ENCODE data around the gene RELL2. TPM values are rescaled to one million over a fixed set of nuclear protein-coding genes. Genes with fewer than 3 reads are reported as not detected.

The RELL2 gene
- total RNA-seq, 2 experiments from 2014 or later: 32.4 to 35.2 TPM

- CTCF ChIA-PET: interaction anchor here (0.8 to 7.0 kb wide), 12 partner anchors 11 to 324 kb away, joined by 3 to 56 read pairs (median 6); partner anchors contain the start of genes DIAPH1 and FCHSD1
- POLR2A ChIA-PET: interaction anchor here (0.5 to 3.2 kb wide), 10 partner anchors 9 to 466 kb away, joined by 3 to 34 read pairs (median 4); partner anchors contain the start of genes DELE1, DIAPH1 and FCHSD1
Observed at GRCh38 chr5:141637767-141638419, 1.1 kb downstream of the RELL2 start.

DNA sequence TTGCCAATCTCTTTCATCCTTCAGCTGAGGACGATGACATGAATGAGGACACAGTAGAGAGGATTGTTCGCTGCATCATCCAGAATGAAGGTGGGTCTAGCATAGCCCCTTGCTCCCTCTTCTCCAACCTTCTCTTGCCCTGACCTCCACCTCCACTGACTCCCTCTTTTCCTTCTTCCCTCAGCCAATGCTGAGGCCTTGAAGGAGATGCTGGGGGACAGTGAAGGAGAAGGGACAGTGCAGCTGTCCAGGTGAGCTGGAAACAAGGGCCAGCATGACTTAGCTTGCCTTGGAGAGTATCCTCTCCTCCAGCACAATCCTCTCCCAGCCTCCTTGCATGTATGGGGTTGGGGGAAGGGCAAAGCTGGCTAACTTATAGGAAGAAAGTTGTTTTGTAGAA lies 2.0 kb downstream of the RELL2 start:
- ChIA-PET CTCF (interaction anchor here (3.2 to 7.0 kb wide), 4 partner anchors 12 to 45 kb away, joined by 11 to 56 read pairs (median 34); partner anchors contain the start of genes DIAPH1 and FCHSD1), POLR2A (interaction anchor here (0.7 kb wide), 1 partner anchor 55 kb away, joined by 3 read pairs; no protein-coding TSS in a partner anchor)

- ChIA-PET CTCF (interaction anchor here (1.0 to 6.8 kb wide), 3 partner anchors 10 to 46 kb away, joined by 4 to 54 read pairs (median 15); partner anchors contain the start of gene FCHSD1), POLR2A (no interaction called here)
Observed at GRCh38 chr5:141639357-141640050, 2.7 kb downstream of the RELL2 start.

DNA sequence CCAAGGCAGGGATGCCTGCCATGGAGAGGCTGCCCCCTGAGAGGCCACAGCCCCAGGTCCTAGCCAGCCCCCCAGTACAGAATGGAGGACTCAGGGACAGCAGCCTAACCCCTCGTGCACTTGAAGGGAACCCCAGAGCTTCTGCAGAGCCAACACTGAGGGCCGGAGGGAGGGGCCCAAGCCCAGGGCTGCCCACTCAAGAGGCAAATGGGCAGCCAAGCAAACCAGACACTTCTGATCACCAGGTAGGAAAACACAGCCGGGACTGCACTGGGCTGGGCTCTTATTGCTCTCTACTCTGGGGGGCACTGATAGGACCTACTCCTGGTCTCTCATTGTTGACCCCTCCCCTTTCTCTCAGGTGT lies 3.2 kb downstream of the RELL2 start:
- CTCF ChIA-PET: interaction anchor here (1.0 kb wide), 1 partner anchor 10 kb away, joined by 4 read pairs; no protein-coding TSS in a partner anchor
- POLR2A ChIA-PET: no interaction called here

DNA sequence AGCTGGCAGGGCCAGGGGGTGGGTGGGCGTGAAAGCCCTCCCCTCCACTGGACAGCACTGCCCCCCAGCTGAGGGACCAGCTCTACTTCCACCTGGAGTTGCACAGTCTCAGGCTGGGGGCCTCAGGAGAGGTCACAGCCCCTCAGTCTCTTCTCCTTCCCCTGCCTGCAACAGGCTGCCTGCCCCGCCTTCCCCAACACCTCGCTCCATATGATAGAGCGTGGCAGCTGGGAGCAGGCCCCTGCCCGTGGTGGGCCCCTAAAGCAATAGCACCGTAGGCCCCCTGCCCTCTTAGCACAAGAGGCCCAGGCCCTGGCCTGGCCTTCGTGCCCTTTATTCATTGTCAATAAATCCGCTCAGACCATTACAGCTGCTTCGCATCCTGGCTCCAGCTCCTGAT lies 3.9 kb downstream of the RELL2 start:
- CTCF ChIA-PET: interaction anchor here (2.6 kb wide), 1 partner anchor 48 kb away, joined by 18 read pairs; no protein-coding TSS in a partner anchor
- POLR2A ChIA-PET: interaction anchor here (1.2 to 1.8 kb wide), 2 partner anchors 22 to 48 kb away, joined by 4 to 5 read pairs; partner anchors contain the start of gene DIAPH1

DNA sequence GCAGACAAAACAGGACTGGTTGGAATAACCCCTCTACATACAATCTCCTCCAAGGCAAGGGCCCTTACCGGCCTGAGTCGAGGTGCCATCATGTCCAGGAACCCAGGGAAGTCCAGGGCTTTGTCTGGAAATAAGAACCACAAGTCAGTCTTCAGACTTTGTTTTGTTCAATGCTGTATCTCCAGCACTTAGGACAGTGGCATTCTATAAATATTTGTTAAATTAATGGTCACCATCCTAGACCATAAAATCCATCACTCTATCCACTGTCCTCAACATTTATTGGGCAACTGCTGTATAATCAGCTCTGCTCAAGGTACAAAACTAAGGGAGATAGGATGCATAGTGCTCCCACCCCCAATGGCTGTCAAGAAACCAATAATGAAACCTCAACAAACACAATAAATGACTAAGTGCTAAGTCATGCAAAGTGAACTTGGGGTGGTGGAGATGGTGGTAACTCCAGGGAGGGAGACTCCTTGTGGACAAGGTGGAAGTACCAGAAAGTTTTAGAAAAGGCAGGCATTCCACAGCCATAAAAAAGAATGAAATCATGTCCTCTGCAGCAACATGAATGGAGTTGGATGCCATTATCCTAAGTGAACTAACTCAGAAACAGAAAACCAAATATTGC lies 5.0 kb downstream of the RELL2 start:
- ChIA-PET CTCF (interaction anchor here (0.7 to 2.6 kb wide), 8 partner anchors 10 to 319 kb away, joined by 3 to 18 read pairs (median 3); partner anchors contain the start of gene FCHSD1), POLR2A (interaction anchor here (1.2 to 1.8 kb wide), 2 partner anchors 23 to 50 kb away, joined by 4 to 5 read pairs; partner anchors contain the start of gene DIAPH1)

- ChIA-PET CTCF (interaction anchor here (0.9 kb wide), 1 partner anchor 28 kb away, joined by 3 read pairs; no protein-coding TSS in a partner anchor), POLR2A (interaction anchor here (0.5 to 1.5 kb wide), 2 partner anchors 9 to 136 kb away, joined by 4 read pairs; partner anchors contain the start of genes HDAC3 and RELL2)
Observed at GRCh38 chr5:141646026-141646425, 9.2 kb downstream of the RELL2 start.

- ChIA-PET POLR2A (interaction anchor here (1.1 to 1.5 kb wide), 2 partner anchors 10 to 13 kb away, joined by 3 to 4 read pairs; partner anchors contain the start of genes HDAC3 and RELL2), CTCF (interaction anchor here (1.0 to 2.5 kb wide), 3 partner anchors 10 to 45 kb away, joined by 3 to 9 read pairs (median 4); partner anchors contain the start of genes DIAPH1, HDAC3 and RELL2)
Observed at GRCh38 chr5:141647242-141647641, 10.4 kb downstream of the RELL2 start.

DNA sequence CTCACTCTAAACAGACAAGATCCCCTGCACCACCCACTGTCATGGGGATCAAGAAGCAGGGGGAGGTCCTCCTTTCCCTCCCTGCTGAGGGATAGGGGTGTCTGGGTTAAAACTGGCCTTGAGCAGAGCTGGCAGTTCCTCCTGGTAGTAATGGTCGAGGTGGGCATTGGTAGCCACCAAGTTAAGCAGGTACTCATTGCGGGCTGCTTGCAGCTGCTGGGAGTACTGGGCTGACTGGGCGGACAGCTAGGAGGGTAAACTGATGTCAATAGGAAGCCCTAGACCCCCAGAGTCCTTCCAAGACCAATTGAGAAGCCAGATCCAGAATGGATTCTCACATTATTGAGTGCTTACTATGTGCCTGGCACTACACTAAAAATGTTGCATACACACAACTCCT lies 11.1 kb downstream of the RELL2 start:
- ChIA-PET POLR2A (interaction anchor here (1.1 kb wide), 1 partner anchor 13 kb away, joined by 3 read pairs; no protein-coding TSS in a partner anchor), CTCF (interaction anchor here (1.5 to 2.5 kb wide), 3 partner anchors 11 to 231 kb away, joined by 4 to 9 read pairs (median 5); partner anchors contain the start of genes DIAPH1, HDAC3, PCDH1 and RELL2)

DNA sequence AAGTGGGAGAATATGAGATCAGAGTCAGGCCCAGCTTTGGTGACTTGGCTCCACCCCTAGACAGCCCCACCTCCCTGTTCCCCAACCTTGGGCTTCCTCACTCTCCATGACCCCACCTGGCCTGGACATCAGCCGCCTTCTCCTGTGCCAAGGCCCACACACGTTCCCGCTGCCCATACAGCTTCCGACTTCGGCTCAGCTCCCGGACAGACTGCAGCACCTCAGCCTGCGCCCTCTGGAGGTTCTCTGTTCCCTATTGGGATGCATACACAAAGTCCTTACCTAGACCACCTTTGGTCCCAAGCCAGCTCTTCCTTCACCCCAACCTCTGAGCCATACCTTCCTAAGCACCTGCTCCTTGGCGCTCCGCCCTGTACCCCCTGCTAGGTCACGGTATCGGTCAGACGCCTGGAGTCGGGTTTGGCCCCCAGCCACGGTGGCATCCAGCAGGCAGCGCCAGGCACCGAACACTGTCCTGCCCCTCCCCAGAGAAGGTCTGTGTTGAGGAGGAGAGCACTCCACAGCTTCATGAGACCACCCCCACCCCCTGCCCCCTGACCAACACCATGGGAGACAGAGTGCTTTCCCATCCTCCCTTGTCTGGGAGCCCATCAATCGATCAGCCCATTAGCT lies 12.4 kb downstream of the RELL2 start:
- ChIA-PET POLR2A (no interaction called here), CTCF (interaction anchor here (1.1 to 2.5 kb wide), 3 partner anchors 12 to 229 kb away, joined by 4 to 9 read pairs (median 5); partner anchors contain the start of genes HDAC3, PCDH1 and RELL2)

DNA sequence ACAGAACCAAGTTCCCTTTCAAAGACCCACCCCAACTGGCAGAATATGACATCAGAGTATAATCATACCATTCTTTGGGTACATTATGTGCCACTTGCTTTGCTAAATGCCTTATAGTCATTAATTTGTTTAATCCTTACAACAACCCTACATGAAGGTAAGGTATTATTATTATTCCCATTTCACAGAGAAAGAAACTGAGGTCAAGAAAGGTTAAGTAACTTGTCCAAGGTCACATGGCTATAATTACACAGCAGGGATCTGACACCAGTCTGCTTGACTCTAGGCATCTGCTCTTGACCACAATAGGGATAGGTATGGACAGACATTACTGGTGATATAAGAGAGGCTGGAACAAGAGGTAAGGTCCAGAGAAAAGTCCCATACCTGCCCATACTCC lies 13.2 kb downstream of the RELL2 start:
- CTCF ChIA-PET: interaction anchor here (2.5 kb wide), 2 partner anchors 12 to 13 kb away, joined by 9 to 15 read pairs; partner anchors contain the start of genes HDAC3 and RELL2
- POLR2A ChIA-PET: interaction anchor here (1.7 kb wide), 1 partner anchor 33 kb away, joined by 7 read pairs; no protein-coding TSS in a partner anchor

DNA sequence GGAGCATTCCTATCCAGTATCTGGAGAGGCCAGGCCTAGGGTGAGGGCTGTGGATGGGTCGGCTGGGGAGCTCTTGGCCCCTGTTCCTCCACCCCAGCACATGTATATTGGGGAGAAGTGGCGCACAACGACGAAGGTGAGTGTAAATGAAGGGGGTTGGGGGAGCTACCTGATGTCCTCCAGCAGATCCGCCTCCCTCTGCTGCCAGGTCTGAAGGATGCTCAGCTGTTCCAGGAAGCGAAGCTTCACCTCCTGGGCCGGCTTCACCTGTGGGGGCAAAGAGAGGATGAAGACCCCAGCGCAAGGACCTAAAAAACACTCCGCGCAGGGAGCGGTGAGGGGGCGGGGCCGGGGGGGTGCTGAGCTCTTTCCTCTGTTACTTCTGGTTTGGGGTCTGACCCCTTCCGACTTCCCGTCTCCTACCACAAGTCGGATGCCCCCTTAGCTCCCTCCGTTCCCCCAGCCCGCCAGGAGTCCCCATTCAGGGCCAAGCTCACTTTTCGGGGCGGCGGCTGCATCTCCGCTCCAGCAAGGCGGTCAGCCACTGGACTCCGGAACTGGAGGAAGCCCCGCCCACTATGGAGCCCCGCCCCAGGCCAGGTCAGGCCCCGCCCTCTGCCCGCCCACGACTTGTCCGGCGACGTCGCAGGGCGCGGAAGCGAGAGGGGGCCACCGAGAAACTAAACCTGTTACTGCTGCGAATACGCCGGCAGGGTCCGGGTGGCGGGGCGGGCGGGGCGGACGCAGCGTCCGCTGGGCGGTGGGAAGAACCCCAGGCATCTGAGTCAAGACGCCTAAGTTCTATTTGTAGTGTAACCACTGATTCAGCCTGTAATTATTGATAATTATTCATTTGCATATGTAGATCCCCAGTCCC lies 14.3 kb downstream of the RELL2 start, which contains the start of gene FCHSD1:
Gene FCHSD1 (minus strand): TSS at position 568 of the 877 bp plus-strand sequence. CDS start 50 bp downstream, at position 518.
- POLR2A ChIA-PET: interaction anchor here (0.6 to 1.7 kb wide), 7 partner anchors 8 to 311 kb away, joined by 3 to 17 read pairs (median 3); partner anchors contain the start of genes DELE1, HDAC3 and RELL2
- CTCF ChIA-PET: interaction anchor here (0.9 to 2.6 kb wide), 7 partner anchors 9 to 361 kb away, joined by 4 to 15 read pairs (median 7); partner anchors contain the start of genes DIAPH1, HDAC3 and RELL2

GRCh38 chr5:141651728-141652105 lies 14.9 kb downstream of the RELL2 start:
- CTCF ChIA-PET: interaction anchor here (1.4 to 2.6 kb wide), 6 partner anchors 9 to 60 kb away, joined by 5 to 15 read pairs (median 8); partner anchors contain the start of genes DIAPH1, HDAC3 and RELL2
- POLR2A ChIA-PET: interaction anchor here (1.4 to 1.7 kb wide), 4 partner anchors 14 to 272 kb away, joined by 3 to 17 read pairs (median 8); partner anchors contain the start of genes DELE1, HDAC3 and RELL2

GRCh38 chr5:141654298-141654697 lies 17.5 kb downstream of the RELL2 start:
- CTCF ChIA-PET: interaction anchor here (0.7 to 1.8 kb wide), 2 partner anchors 11 to 12 kb away, joined by 3 to 9 read pairs; no protein-coding TSS in a partner anchor
- POLR2A ChIA-PET: interaction anchor here (0.7 kb wide), 1 partner anchor 16 kb away, joined by 5 read pairs; no protein-coding TSS in a partner anchor

DNA sequence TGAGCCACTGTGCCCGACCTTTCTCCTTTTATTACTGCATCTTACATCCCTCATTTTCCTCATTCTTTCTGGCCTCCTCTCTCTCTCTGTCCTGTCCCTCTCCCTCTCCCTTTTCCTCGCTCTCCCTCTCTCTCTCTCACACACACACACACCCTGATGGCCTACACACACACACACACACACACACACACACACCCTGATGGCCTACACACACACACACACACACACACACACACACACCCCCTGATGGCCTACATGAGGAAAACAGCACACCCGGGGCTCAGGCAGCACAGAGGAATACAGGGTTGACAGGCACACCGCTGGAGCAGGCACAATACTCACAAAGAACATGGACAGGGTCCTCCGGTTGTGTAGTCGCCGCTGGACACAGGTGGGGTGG lies 18.2 kb downstream of the RELL2 start:
- CTCF ChIA-PET: no interaction called here
- POLR2A ChIA-PET: interaction anchor here (0.7 kb wide), 1 partner anchor 15 kb away, joined by 5 read pairs; no protein-coding TSS in a partner anchor

GRCh38 chr5:141656396-141656795 lies 19.6 kb downstream of the RELL2 start:
- ChIA-PET POLR2A (no interaction called here), CTCF (interaction anchor here (0.7 kb wide), 1 partner anchor 8 kb away, joined by 3 read pairs; no protein-coding TSS in a partner anchor)
